ENCODE measurements around the gene RHOD.

- TF ChIP-seq CTCF (IDR thresholded peaks at IDR 0.05; ENCODE audit: insufficient read depth, low read depth, low read length): no peak
- no peak for TF ChIP-seq EZH2 (IDR thresholded peaks at IDR 0.05; ENCODE audit: insufficient read depth, low read length)
Measured at GRCh38 chr11:67051180-67051893, 5.3 kb upstream of the RHOD start.

Data from astrocyte (in vitro differentiated cells and primary cell).